Mesothelial cell of epicardium (in vitro differentiated cells): ENCODE data around the gene ORAI2. TPM values are rescaled to one million over a fixed set of nuclear protein-coding genes. Genes with fewer than 3 reads are reported as not detected.
A peak's percentile ranks its signal among the peaks of the same experiment; 100 is the strongest.

Experiments
- DNase-seq, 2 experiments: peaks; one replicate each; pipeline ENCODE4 v3.0.0; 2021; ENCODE audit warnings: low spot score in 2 of 2; ENCODE audit not compliant: unreplicated experiment in 2 of 2
- H3K27ac Mint-ChIP-seq: 2 replicates; pipeline ENCODE4 v1.8.0; 2021; ENCODE audit warnings: mixed read lengths
- H3K27me3 Mint-ChIP-seq: 2 replicates; pipeline ENCODE4 v1.8.0; 2021; ENCODE audit warnings: low read depth, mixed read lengths
- H3K36me3 Mint-ChIP-seq: 2 replicates; pipeline ENCODE4 v1.8.0; 2021; ENCODE audit warnings: mixed read lengths
- H3K4me1 Mint-ChIP-seq: 2 replicates; pipeline ENCODE4 v1.8.0; 2021; ENCODE audit warnings: mixed read lengths
- H3K4me3 Mint-ChIP-seq: 2 replicates; pipeline ENCODE4 v1.8.0; 2021; ENCODE audit warnings: mild to moderate bottlenecking, moderate library complexity, mixed read lengths
- H3K9me3 Mint-ChIP-seq: 2 replicates; pipeline ENCODE4 v1.8.0; 2021; ENCODE audit warnings: mixed read lengths
- CTCF ChIP-seq: fragments of 200-600 bp; sonication (generic); IDR thresholded peaks from one replicate; pipeline ENCODE4 v1.5.0; 2021; ENCODE audit warnings: antibody characterized with exemption; ENCODE audit not compliant: unreplicated experiment
- total RNA-seq: library from RNA; stranded (reverse); gene quantifications from 3 replicates; pipeline ENCODE4 v1.2.1, GENCODE V29; 2021

ORAI2 gene
- total RNA-seq, 1 donor from 2014 or later: 27.9 TPM

DNA sequence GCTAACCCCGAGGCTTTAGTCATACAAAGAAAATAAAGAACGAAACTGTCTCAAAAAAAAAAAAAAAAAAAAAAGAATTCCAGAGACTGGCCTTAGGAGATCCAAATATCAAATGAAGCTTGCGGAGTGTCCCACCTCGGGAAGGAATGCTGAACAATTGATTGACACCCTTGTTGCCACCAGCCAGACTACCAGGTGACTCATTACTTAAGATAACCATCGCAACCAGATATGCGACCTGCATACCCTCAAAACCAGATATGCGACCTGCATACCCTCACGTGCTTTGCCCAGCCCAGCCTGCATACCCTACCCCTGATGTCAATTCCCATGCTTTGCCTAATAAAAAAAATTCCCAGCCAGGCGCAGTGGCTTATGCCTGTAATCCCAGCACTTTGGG, 39.9 kb upstream of the ORAI2 start:
- no peak for TF ChIP-seq CTCF
- H3K27ac Mint-ChIP-seq: peak overlapping the region; percentile 50
- H3K27me3 Mint-ChIP-seq: no peaks in the 10 kb centered on the region
- peaks cover 13% of the 10 kb centered on the region for H3K4me1 Mint-ChIP-seq
- no peaks in the 10 kb centered on the region for H3K9me3 Mint-ChIP-seq
- H3K4me3 Mint-ChIP-seq: no peak overlapping the region
- no peak for DNase-seq
- H3K36me3 Mint-ChIP-seq: peaks cover 9% of the 10 kb centered on the region

DNA sequence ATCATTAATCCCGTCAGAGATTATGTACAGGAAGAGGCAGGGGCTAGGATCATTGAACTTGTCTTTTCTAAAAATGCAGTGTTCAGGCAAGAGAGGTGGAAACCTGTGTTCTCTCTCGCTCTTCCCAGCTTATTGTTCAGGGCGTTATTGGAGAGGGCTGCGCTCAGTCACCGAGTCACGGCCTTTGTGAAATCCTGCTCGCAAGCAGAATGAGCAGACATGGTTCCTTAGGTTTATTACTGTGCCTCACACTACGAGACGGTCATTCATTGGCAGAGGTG, 37.8 kb upstream of the ORAI2 start:
- Mint-ChIP-seq H3K27ac (peak overlapping the region; percentile 99), H3K4me1 (peaks cover 13% of the 10 kb centered on the region), H3K27me3 (no peaks in the 10 kb centered on the region), H3K9me3 (no peaks in the 10 kb centered on the region), H3K36me3 (peaks cover 12% of the 10 kb centered on the region), H3K4me3 (peak overlapping the region; percentile 96)
- DNase-seq: no peak
- TF ChIP-seq CTCF: no peak

- H3K4me1 Mint-ChIP-seq: peaks cover 13% of the 10 kb centered on the region
- no peaks in the 10 kb centered on the region for H3K27me3 Mint-ChIP-seq
- no peaks in the 10 kb centered on the region for H3K9me3 Mint-ChIP-seq
- H3K27ac Mint-ChIP-seq: peak within 1 kb of the TSS; percentile 99
- DNase-seq: peak; percentile 70 to 77
- no peak for TF ChIP-seq CTCF
- H3K4me3 Mint-ChIP-seq: peak within 1 kb of the TSS; percentile 96
- H3K36me3 Mint-ChIP-seq: peaks cover 16% of the 10 kb centered on the region
Observed at GRCh38 chr7:102395873-102396709, 37.3 kb upstream of the ORAI2 start, which contains the start of gene PRKRIP1. PRKRIP1 (plus strand) TSS chr7:102396363; CDS start chr7:102396412, 49 bp downstream.

DNA sequence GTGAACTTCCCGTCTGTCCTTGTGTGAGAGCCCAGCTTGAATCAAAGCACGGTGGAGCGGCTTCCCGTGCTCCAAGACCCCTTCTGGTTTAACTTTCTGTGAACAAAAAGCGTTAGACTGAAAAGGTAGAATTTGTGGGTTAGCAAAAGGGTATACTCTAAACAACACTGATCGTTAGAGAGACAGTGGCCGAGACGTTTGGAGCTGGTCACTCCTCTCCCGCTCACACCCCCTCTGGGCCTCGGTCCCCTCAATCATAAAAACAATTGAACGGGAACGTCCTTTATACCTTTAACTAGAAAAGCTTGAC, 36.7 kb upstream of the ORAI2 start:
- TF ChIP-seq CTCF: no peak
- Mint-ChIP-seq H3K27me3 (no peaks in the 10 kb centered on the region), H3K27ac (peak overlapping the region; percentile 99), H3K9me3 (no peaks in the 10 kb centered on the region), H3K36me3 (peaks cover 16% of the 10 kb centered on the region), H3K4me3 (peak overlapping the region; percentile 96), H3K4me1 (peaks cover 13% of the 10 kb centered on the region)
- no peak for DNase-seq

- no peak for TF ChIP-seq CTCF
- no peak overlapping the region for H3K27ac Mint-ChIP-seq
Observed at GRCh38 chr7:102398543-102398942, 34.8 kb upstream of the ORAI2 start.

DNA sequence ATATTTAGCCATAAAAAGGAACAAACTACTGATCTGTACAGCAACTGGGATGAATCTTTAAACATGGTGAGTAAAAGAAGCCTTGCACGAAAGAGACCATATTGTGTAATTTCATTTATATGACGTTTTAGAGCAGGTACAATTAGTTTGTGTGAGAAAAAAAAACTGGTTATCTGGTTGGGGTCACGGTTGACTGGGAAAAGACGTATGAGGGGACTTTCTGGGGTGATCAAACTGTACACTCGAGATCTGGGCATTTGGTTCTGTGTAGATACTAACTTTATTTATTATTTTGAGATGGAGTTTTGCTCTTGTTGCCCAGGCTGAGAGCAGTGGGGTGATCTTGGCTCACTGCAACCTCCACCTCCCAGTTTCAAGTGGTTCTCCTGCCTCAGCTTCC, 33.0 kb upstream of the ORAI2 start:
- DNase-seq: no peak
- Mint-ChIP-seq H3K27ac (no peak overlapping the region), H3K4me1 (peaks cover 11% of the 10 kb centered on the region), H3K36me3 (peaks cover 24% of the 10 kb centered on the region), H3K4me3 (no peak overlapping the region), H3K9me3 (no peaks in the 10 kb centered on the region), H3K27me3 (no peaks in the 10 kb centered on the region)
- TF ChIP-seq CTCF: no peak

More at GRCh38 chr7:102398543-102398942, 34.8 kb upstream of the ORAI2 start:
- peaks cover 17% of the 10 kb centered on the region for H3K36me3 Mint-ChIP-seq
- H3K9me3 Mint-ChIP-seq: no peaks in the 10 kb centered on the region
- no peak for DNase-seq
- peaks cover 11% of the 10 kb centered on the region for H3K4me1 Mint-ChIP-seq
- no peak overlapping the region for H3K4me3 Mint-ChIP-seq
- H3K27me3 Mint-ChIP-seq: no peaks in the 10 kb centered on the region
